Activated T-helper 17 cell treated with anti-CD3 and anti-CD28 coated beads, Interleukin-2, amount 50 U/mL, for 72 hours (primary cell): ENCODE data around the gene DPP6. TPM values are rescaled to one million over a fixed set of nuclear protein-coding genes. Genes with fewer than 3 reads are reported as not detected.

Experiments
- ATAC-seq: fragments of 150-1000 bp; cut with Tn5 transposase; replicated peaks from 2 replicates; pipeline ENCODE4 v1.10.0; 2021; ENCODE audit warnings: mild to moderate bottlenecking, moderate library complexity
- H3K27ac Mint-ChIP-seq: one replicate; pipeline ENCODE4 v1.8.0; 2022; ENCODE audit warnings: mixed read lengths
- H3K27me3 Mint-ChIP-seq: one replicate; pipeline ENCODE4 v1.8.0; 2022; ENCODE audit warnings: mixed read lengths
- H3K36me3 Mint-ChIP-seq: one replicate; pipeline ENCODE4 v1.8.0; 2022; ENCODE audit warnings: low read depth, mild to moderate bottlenecking, mixed read lengths
- H3K4me1 Mint-ChIP-seq: one replicate; pipeline ENCODE4 v1.8.0; 2022; ENCODE audit warnings: mixed read lengths
- H3K4me3 Mint-ChIP-seq: one replicate; pipeline ENCODE4 v1.8.0; 2022; ENCODE audit warnings: mild to moderate bottlenecking, mixed read lengths
- H3K9me3 Mint-ChIP-seq: one replicate; pipeline ENCODE4 v1.8.0; 2022; ENCODE audit warnings: mixed read lengths
- total RNA-seq, 2 donors: library from RNA; stranded (reverse); gene quantifications; one replicate each; pipeline ENCODE4 v1.2.3, GENCODE V29; 2022

Gene DPP6
- total RNA-seq, 2 donors from 2014 or later = not detected

- Mint-ChIP-seq H3K4me1 (no peaks in the 10 kb centered on the region), H3K4me3 (no peak overlapping the region), H3K9me3 (peaks cover 3% of the 10 kb centered on the region), H3K27me3 (no peaks in the 10 kb centered on the region), H3K27ac (no peak overlapping the region), H3K36me3 (no peaks in the 10 kb centered on the region)
- ATAC-seq = no peak
Observed at GRCh38 chr7:154343778-154344412, 291.7 kb downstream of the DPP6 start.

DNA sequence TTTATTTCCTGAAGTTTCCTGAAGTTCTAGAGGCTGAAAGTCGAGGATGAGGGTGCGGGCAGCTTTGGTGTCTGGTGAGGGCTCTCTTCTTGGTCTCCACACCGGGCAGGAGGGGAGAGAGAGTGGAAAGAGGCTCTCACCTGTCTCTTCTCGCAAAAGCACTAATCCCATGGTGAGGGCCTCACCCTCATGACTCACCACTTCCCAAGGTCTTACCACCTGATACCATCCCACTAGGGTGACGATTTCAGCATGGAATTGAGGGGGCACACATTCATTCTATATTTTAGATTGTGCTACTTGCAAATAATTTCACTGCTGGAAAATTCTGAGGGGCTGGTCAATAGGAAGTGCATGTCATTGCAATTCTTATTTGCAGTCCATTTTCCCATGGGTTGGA lies 292.9 kb downstream of the DPP6 start:
- Mint-ChIP-seq H3K36me3 (no peaks in the 10 kb centered on the region), H3K27ac (no peak overlapping the region), H3K4me3 (no peak overlapping the region), H3K4me1 (no peaks in the 10 kb centered on the region), H3K27me3 (no peaks in the 10 kb centered on the region), H3K9me3 (peaks cover 3% of the 10 kb centered on the region)
- no peak for ATAC-seq

GRCh38 chr7:154347700-154348266 lies 295.6 kb downstream of the DPP6 start:
- no peak overlapping the region for H3K4me3 Mint-ChIP-seq
- H3K36me3 Mint-ChIP-seq = no peaks in the 10 kb centered on the region
- peaks cover 9% of the 10 kb centered on the region for H3K9me3 Mint-ChIP-seq
- no peaks in the 10 kb centered on the region for H3K27me3 Mint-ChIP-seq
- H3K4me1 Mint-ChIP-seq = no peaks in the 10 kb centered on the region
- ATAC-seq = no peak
- H3K27ac Mint-ChIP-seq = no peak overlapping the region

DNA sequence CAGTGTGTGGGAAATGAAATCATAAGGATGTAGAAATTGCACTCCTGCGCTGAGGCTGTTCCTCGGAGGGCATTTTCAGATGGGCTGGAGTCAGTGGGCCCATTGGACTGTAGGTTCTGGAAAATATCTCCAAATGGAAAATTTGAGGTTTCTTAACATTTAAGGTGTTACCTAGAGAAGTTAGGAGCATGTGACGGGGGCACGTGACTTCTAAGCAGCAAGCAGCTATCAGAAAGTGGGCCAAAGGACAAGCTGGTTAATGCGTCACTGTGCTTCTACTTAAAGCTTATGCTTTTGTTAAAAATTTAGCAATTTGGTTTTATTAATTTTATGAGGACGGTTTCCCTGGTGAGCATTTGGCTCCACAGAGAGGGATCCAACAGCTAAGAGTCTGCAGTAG lies 298.7 kb downstream of the DPP6 start:
- Mint-ChIP-seq H3K9me3 (peaks cover 12% of the 10 kb centered on the region), H3K27ac (no peak overlapping the region), H3K36me3 (no peaks in the 10 kb centered on the region), H3K27me3 (no peaks in the 10 kb centered on the region), H3K4me1 (no peaks in the 10 kb centered on the region), H3K4me3 (no peak overlapping the region)
- no peak for ATAC-seq

GRCh38 chr7:154353355-154353767 lies 301.2 kb downstream of the DPP6 start:
- Mint-ChIP-seq H3K4me3 (no peak overlapping the region), H3K4me1 (no peaks in the 10 kb centered on the region), H3K27ac (no peak overlapping the region), H3K27me3 (no peaks in the 10 kb centered on the region), H3K9me3 (peaks cover 9% of the 10 kb centered on the region), H3K36me3 (no peaks in the 10 kb centered on the region)
- ATAC-seq = no peak

- Mint-ChIP-seq H3K36me3 (no peaks in the 10 kb centered on the region), H3K4me3 (no peak overlapping the region), H3K9me3 (peaks cover 15% of the 10 kb centered on the region), H3K4me1 (no peaks in the 10 kb centered on the region), H3K27ac (no peak overlapping the region), H3K27me3 (no peaks in the 10 kb centered on the region)
- ATAC-seq = no peak
Observed at GRCh38 chr7:154364170-154364569, 312.0 kb downstream of the DPP6 start.

DNA sequence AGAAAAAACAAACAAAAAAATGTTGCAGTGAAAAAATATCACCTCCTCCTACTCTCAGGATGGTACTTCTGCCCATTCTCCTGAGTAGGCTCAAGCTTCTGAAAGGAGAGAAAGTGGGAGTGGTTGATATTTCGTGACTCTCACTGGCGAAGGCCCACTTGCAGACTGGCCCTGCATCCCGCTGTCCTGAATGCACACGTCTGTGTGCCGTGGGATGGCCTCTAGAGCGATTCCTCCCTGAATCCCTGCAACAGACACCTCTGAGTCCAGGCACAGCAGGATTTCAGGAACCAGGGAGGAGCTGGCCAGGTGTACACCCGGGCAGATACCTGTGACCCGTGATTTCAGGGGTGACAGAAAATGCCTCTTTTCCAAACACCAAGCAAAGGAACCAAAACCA lies 319.2 kb downstream of the DPP6 start:
- ATAC-seq = no peak
- no peak overlapping the region for H3K27ac Mint-ChIP-seq
- peaks cover 11% of the 10 kb centered on the region for H3K9me3 Mint-ChIP-seq
- H3K27me3 Mint-ChIP-seq = no peaks in the 10 kb centered on the region
- H3K36me3 Mint-ChIP-seq = no peaks in the 10 kb centered on the region
- H3K4me3 Mint-ChIP-seq = no peak overlapping the region
- H3K4me1 Mint-ChIP-seq = no peaks in the 10 kb centered on the region

DNA sequence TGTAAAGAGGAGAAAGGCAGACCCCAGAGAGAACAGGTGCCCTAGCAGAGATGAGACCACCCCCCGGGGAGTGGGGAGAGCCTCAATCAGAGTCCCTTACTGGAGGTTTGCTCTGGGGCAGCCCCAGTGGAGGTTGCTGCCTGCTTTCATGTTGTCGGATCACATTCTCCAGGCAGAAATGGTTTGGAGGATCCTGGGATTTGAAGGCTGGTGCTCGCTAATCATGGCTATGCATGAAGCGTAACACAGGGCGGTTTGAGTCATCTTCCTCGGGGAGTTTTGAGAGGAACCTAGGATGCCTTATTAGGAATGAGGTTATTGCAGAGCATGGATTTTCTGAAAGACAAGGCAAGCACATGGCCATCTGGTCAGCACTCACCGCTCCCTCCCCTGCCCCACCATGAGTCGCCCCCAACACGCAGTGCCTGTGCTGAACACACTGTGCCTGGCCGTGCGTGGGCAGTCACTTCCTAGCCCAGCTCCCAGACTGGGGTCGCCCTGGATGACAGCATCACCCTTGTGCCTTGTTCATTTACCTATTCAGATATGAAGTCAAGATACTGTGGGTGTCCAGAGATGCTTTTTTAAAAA lies 319.9 kb downstream of the DPP6 start:
- no peak overlapping the region for H3K27ac Mint-ChIP-seq
- H3K36me3 Mint-ChIP-seq = no peaks in the 10 kb centered on the region
- no peaks in the 10 kb centered on the region for H3K4me1 Mint-ChIP-seq
- ATAC-seq = no peak
- H3K27me3 Mint-ChIP-seq = no peaks in the 10 kb centered on the region
- peaks cover 7% of the 10 kb centered on the region for H3K9me3 Mint-ChIP-seq
- H3K4me3 Mint-ChIP-seq = no peak overlapping the region

DNA sequence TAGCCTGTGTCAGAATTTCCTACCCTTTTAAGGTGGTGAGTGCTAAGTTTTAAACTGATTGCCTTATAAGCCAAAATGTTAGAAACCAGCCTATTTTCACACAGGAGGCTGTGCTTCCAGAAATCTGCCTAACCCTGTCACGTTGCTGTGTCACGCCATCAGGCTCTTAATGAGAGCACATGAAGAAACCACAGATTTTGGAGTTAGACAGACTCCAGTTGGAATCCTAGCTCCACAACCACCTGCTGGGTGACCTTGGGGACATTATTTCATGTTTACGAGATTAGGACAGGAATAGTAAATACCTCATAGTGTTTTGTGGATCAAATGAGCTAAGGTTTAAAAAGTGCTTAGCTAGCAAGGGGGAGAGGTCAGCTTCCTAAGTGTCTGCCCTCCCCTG lies 321.8 kb downstream of the DPP6 start:
- Mint-ChIP-seq H3K36me3 (no peaks in the 10 kb centered on the region), H3K27me3 (no peaks in the 10 kb centered on the region), H3K27ac (no peak overlapping the region), H3K4me3 (no peak overlapping the region), H3K4me1 (no peaks in the 10 kb centered on the region), H3K9me3 (peaks cover 7% of the 10 kb centered on the region)
- ATAC-seq = no peak

DNA sequence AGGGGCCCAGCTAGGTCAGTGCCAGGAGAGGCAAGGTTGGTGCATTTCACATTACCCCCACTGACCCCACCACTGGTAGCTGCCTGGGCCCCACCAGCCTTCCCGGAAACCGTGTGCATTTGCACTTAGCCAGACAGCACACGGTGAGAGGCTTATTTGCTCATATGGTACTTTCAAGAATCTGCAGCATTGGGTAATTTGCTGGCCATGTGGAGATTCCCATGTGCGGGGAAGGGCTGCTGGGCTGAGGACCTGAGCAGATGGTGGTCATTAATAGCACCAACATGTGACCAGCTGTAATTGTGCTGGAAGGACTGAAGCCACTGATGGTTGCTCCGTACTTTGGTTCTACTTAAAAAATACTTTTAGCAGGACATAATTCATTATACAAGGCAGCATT lies 323.8 kb downstream of the DPP6 start:
- Mint-ChIP-seq H3K4me1 (no peaks in the 10 kb centered on the region), H3K4me3 (no peak overlapping the region), H3K27ac (no peak overlapping the region), H3K9me3 (peaks cover 4% of the 10 kb centered on the region), H3K36me3 (no peaks in the 10 kb centered on the region), H3K27me3 (no peaks in the 10 kb centered on the region)
- ATAC-seq = no peak

- Mint-ChIP-seq H3K9me3 (peaks cover 5% of the 10 kb centered on the region), H3K27ac (no peak overlapping the region), H3K36me3 (no peaks in the 10 kb centered on the region), H3K4me1 (no peaks in the 10 kb centered on the region), H3K27me3 (no peaks in the 10 kb centered on the region), H3K4me3 (no peak overlapping the region)
- no peak for ATAC-seq
Observed at GRCh38 chr7:154380771-154381170, 328.6 kb downstream of the DPP6 start.

DNA sequence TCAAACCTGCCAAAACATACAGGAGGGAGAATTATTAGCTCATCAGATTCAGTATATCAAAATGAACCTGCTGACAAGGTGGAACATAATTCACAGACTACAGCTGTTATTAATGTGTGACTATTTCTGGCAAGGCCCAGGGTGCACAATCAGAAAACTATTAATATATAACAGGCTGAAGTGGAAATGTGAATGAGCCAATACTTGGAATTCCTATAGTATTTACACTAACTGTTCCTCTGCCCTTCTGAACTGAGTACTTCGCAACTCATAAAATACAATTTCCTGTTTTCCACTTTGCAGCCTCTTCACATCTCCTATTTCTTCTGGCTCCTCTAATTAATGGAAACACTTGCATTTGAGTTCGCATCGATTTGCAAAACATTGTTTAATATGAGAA lies 330.8 kb downstream of the DPP6 start:
- Mint-ChIP-seq H3K36me3 (no peaks in the 10 kb centered on the region), H3K4me3 (no peak overlapping the region), H3K9me3 (peaks cover 9% of the 10 kb centered on the region), H3K4me1 (no peaks in the 10 kb centered on the region), H3K27me3 (no peaks in the 10 kb centered on the region), H3K27ac (no peak overlapping the region)
- ATAC-seq = no peak

DNA sequence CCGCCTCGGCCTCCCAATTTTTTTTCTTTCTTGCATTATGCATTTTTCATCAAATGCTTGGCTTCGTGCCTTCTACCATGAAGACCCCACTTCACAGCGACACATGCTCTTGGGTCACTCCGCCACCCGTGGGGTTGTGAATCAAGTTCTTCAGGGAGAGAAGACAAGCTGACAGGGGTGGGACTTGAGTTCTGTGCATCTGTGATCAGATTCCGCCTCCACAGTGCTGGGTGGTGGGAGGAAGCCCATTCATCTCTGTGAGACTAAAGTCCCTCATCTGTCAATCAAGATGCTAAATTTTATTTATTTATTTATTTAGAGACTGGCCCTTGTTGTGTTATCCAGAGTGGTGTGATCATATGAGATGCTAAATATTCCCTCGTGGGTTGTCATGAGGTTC lies 333.0 kb downstream of the DPP6 start:
- H3K36me3 Mint-ChIP-seq = no peaks in the 10 kb centered on the region
- H3K4me3 Mint-ChIP-seq = no peak overlapping the region
- H3K27ac Mint-ChIP-seq = no peak overlapping the region
- no peaks in the 10 kb centered on the region for H3K27me3 Mint-ChIP-seq
- peaks cover 16% of the 10 kb centered on the region for H3K9me3 Mint-ChIP-seq
- no peak for ATAC-seq
- no peaks in the 10 kb centered on the region for H3K4me1 Mint-ChIP-seq

GRCh38 chr7:154387252-154387651 lies 335.1 kb downstream of the DPP6 start:
- no peak for ATAC-seq
- no peaks in the 10 kb centered on the region for H3K4me1 Mint-ChIP-seq
- no peaks in the 10 kb centered on the region for H3K27me3 Mint-ChIP-seq

DNA sequence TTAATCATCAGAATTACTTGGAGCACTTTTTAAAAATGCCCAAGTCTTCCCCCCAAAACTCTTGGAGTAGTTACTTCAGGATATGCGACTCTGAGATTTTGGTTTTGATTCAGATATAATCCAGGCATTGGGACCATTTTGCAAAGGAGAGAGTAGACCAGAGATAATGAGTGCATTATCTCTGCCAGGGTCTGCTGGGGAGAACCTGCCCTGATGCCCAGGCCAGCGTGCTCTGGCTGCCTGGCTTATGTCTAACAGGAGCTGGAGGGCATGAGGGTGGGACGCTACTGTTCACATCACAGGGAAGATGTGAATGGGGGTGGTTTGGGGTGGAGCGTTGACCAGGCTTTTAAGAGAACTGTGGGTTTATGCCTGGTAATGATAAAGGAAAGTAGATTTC lies 336.2 kb downstream of the DPP6 start:
- Mint-ChIP-seq H3K4me3 (no peak overlapping the region), H3K4me1 (no peaks in the 10 kb centered on the region), H3K36me3 (no peaks in the 10 kb centered on the region), H3K9me3 (peaks cover 24% of the 10 kb centered on the region), H3K27ac (no peak overlapping the region), H3K27me3 (no peaks in the 10 kb centered on the region)
- no peak for ATAC-seq

More at GRCh38 chr7:154387252-154387651, 335.1 kb downstream of the DPP6 start:
- Mint-ChIP-seq H3K27ac (no peak overlapping the region), H3K36me3 (no peaks in the 10 kb centered on the region), H3K9me3 (peaks cover 19% of the 10 kb centered on the region), H3K4me3 (no peak overlapping the region)
